GM21786 (cell line): ENCODE results near the gene SPAG9.

ENCODE experiments used
- ATAC-seq: cut with Tn5 transposase; IDR thresholded peaks from one replicate; pipeline ENCODE4 v1.9.1; 2021; ENCODE audit not compliant: unreplicated experiment

SPAG9 gene

GRCh38 chr17:50919321-50920040 is 201.2 kb downstream of the SPAG9 start:
- no peak for ATAC-seq

DNA sequence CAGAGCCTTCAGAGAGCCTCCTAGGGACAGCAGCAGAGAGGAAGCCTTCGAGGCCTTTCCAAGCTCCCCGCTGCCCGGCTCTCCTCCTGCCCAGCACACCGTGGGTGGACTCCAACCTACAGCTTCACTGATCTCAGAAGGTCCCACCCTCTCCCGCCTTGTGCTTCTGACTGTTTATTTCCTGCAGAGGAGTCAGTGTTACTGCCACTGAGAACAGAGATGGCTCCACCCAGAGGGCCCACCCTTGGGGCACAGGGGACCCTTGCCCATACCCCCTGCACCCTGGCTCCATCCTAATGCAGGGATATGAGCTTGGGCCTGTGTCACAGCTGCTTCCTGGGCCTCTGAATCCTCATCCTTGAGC is 201.8 kb downstream of the SPAG9 start:
- no peak for ATAC-seq

GRCh38 chr17:50918071-50918932 is 202.4 kb downstream of the SPAG9 start:
- no peak for ATAC-seq

GRCh38 chr17:50917418-50917743 is 203.3 kb downstream of the SPAG9 start:
- ATAC-seq: no peak

DNA sequence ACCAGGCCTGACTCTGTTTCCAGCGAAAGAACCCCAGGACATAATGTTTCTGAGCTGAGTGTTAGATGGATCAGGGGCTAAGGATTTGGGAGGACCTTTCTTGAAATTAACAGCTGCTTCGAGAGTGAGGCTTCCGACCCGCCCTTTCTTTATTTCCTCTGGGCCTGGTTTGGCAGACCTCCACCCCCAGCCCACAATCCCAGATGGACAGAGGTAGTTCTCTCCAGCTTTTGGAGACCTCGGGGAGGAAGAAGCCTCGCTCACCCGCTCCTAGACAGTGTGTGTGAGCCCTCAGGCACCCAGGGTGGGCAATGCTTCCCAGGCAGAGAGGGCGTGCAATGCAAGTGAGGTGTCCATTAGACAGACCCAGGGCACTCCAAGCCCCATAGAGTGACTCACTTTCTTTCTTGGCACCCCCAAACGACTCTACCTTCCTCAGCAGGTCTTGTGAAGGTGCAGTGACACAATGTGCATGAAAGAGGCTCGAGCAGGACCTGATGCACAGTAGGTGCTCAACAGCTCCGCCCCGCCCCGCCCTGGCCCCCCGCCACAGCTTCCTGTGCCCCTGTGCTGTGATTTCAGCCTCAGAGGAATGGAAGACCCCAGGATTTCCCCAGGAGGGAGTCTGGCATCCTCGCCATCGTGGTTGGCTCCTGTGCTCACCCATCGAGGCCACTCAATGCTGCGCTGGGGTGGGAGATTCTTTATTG is 203.8 kb downstream of the SPAG9 start:
- ATAC-seq: no peak

- ATAC-seq: no peak
These were observed 204.5 kb downstream of the SPAG9 start for GRCh38 chr17:50916026-50916707.

- no peak for ATAC-seq
These were observed 206.1 kb downstream of the SPAG9 start for GRCh38 chr17:50914505-50915063.

GRCh38 chr17:50913120-50913519 is 207.5 kb downstream of the SPAG9 start:
- ATAC-seq: no peak
